GM12878 (cell line): ENCODE results near the gene BRD3. TPM values are rescaled to one million over a fixed set of nuclear protein-coding genes. Genes with fewer than 3 reads are reported as not detected.

Experiments used
- ATAC-seq: fragments of 200-7000 bp; cut with Tn5 transposase; 3 replicates; pipeline ENCODE4 v1.9.1; 2020; ENCODE audit warnings: mild to moderate bottlenecking, moderate library complexity
- BruUV-seq: library from RNA; stranded (reverse); fragments of 400-500 nt; replicated peaks from 2 replicates; lab custom pipeline; 2021; lab: Mats Ljungman, UMichigan
- CTCF ChIA-PET: fragments of 300-600 bp; sonication (Branson Sonifier 250); formaldehyde crosslinking; extraction: SDS; loops from one replicate; lab custom pipeline; 2021; ENCODE audit warnings: inconsistent platforms; lab: Yijun Ruan, JAX
- POLR2A ChIA-PET: fragments of 350-600 bp; formaldehyde crosslinking; extraction: SDS; loops from one replicate; lab custom pipeline; 2021; ENCODE audit warnings: inconsistent platforms; lab: Charles Lee
- RAD21 ChIA-PET: fragments of 300-600 bp; sonication (Branson Sonifier 250); formaldehyde crosslinking; loops from one replicate; lab custom pipeline; 2023; ENCODE audit warnings: antibody characterized with exemption; ENCODE audit not compliant: unreplicated experiment; lab: Charles Lee
- SMC1A ChIA-PET: fragments of 300-600 bp; sonication (Branson Sonifier 250); formaldehyde crosslinking; loops from one replicate; lab custom pipeline; 2023; ENCODE audit not compliant: unreplicated experiment, uncharacterized antibody; lab: Charles Lee
- DNase-seq: peaks from one replicate; pipeline ENCODE4 v3.0.0-alpha.2; 2011; ENCODE audit warnings: low read depth, low spot score
- FAIRE-seq: peaks from 3 replicates; lab custom pipeline; 2011; peaks lifted over from hg19 to GRCh38; lab: Jason Lieb, UNC
- H2AFZ ChIP-seq: 2 replicates; pipeline ENCODE4 v1.6.0; 2011; ENCODE audit warnings: low read depth, low read length, control low read depth; ENCODE audit not compliant: control insufficient read depth
- H3K27ac ChIP-seq: 2 replicates; pipeline ENCODE4 v1.5.1; 2011; ENCODE audit warnings: control low read depth; ENCODE audit not compliant: control insufficient read depth, insufficient read depth
- H3K27me3 ChIP-seq, 2 experiments: replicated peaks in 1 of 2; 2 replicates each; pipeline versions ENCODE4 v1.6.0 to v1.6.1; 2011; ENCODE audit warnings: low read length in 1 of 2; ENCODE audit not compliant: control insufficient read depth in 2 of 2, insufficient read depth in 2 of 2
- H3K36me3 ChIP-seq, 2 experiments: 2 replicates each; pipeline ENCODE4 v1.5.1; 2011; ENCODE audit warnings: low read length in 1 of 2; ENCODE audit not compliant: control insufficient read depth in 2 of 2, insufficient read depth in 2 of 2
- H3K4me1 ChIP-seq: 2 replicates; pipeline ENCODE4 v1.6.1; 2011; ENCODE audit warnings: mild to moderate bottlenecking, low read length, moderate library complexity, mixed read lengths; ENCODE audit not compliant: control insufficient read depth, insufficient read depth
- H3K4me2 ChIP-seq: 2 replicates; pipeline ENCODE4 v1.6.0; 2011; ENCODE audit warnings: control low read depth; ENCODE audit not compliant: control insufficient read depth, insufficient read depth
- H3K4me3 ChIP-seq: fragments of 200-600 bp; sonication (generic); 2 replicates; pipeline ENCODE4 v1.5.1; 2016
- H3K79me2 ChIP-seq: 2 replicates; pipeline ENCODE4 v1.6.0; 2011; ENCODE audit warnings: low read length; ENCODE audit not compliant: control insufficient read depth, insufficient read depth
- H3K9ac ChIP-seq: 2 replicates; pipeline ENCODE4 v1.8.0; 2011; ENCODE audit warnings: low read length, control low read depth, mixed read lengths; ENCODE audit not compliant: control insufficient read depth, insufficient read depth
- H3K9me3 ChIP-seq: replicated peaks from 3 replicates; pipeline ENCODE4 v1.5.1; 2011; ENCODE audit warnings: mild to moderate bottlenecking, low read length; ENCODE audit not compliant: control insufficient read depth, insufficient read depth
- H4K20me1 ChIP-seq: 2 replicates; pipeline ENCODE4 v1.6.0; 2011; ENCODE audit not compliant: control insufficient read depth, insufficient read depth
- BHLHE40 ChIP-seq, 2 experiments: fragments of 450-650 bp in 1 of 2; IDR thresholded peaks; 2 replicates each; pipeline ENCODE4 v1.6.1; 2011 to 2017; ENCODE audit warnings: low read depth in 2 of 2, borderline replicate concordance in 1 of 2, improper control_type of control experiment in 1 of 2, low read length in 1 of 2, mild to moderate bottlenecking in 1 of 2
- CBX3 ChIP-seq: fragments of 200-600 bp; sonication (generic); IDR thresholded peaks from 2 replicates; pipeline ENCODE4 v1.6.1; 2016; ENCODE audit warnings: low read depth, borderline replicate concordance
- CEBPB ChIP-seq, 2 experiments: fragments of 150-350 bp in 1 of 2; IDR thresholded peaks; 2 replicates each; pipeline ENCODE4 v1.6.1; 2012 to 2014; ENCODE audit warnings: low read depth in 2 of 2, low read length in 2 of 2, borderline replicate concordance in 1 of 2, inconsistent platforms in 1 of 2
- NBN ChIP-seq: fragments of 450-650 bp; IDR thresholded peaks from 2 replicates; pipeline ENCODE4 v1.6.1; 2016
- NFXL1 ChIP-seq: fragments of 450-650 bp; IDR thresholded peaks from 2 replicates; pipeline ENCODE4 v1.6.1; 2017; ENCODE audit warnings: antibody characterized with exemption, mild to moderate bottlenecking, borderline replicate concordance
- PAX5 ChIP-seq: IDR thresholded peaks from 2 replicates; pipeline ENCODE4 v1.6.1; 2011; ENCODE audit warnings: low read depth, low read length, borderline replicate concordance
- SMARCA5 ChIP-seq: fragments of 450-650 bp; IDR thresholded peaks from 2 replicates; pipeline ENCODE4 v1.6.1; 2017; ENCODE audit warnings: mild to moderate bottlenecking
- SREBF1 ChIP-seq: IDR thresholded peaks from 2 replicates; pipeline ENCODE4 v1.6.1; 2012; ENCODE audit warnings: mild to moderate bottlenecking, low read length
- STAT3 ChIP-seq: IDR thresholded peaks from 2 replicates; pipeline ENCODE4 v1.6.1; 2011; ENCODE audit warnings: low read depth, low read length, improper control_type of control experiment
- TARDBP ChIP-seq: IDR thresholded peaks from 2 replicates; pipeline ENCODE4 v1.6.1; 2016; ENCODE audit warnings: borderline replicate concordance
- TBL1XR1 ChIP-seq: IDR thresholded peaks from 2 replicates; pipeline ENCODE4 v1.6.1; 2012; ENCODE audit warnings: low read depth, low read length, improper control_type of control experiment
- ZBED1 ChIP-seq: IDR thresholded peaks from 2 replicates; pipeline ENCODE4 v1.6.1; 2016; ENCODE audit warnings: borderline replicate concordance
- ZNF217 ChIP-seq: fragments of 450-650 bp; IDR thresholded peaks from 2 replicates; pipeline ENCODE4 v1.6.1; 2017; ENCODE audit warnings: antibody characterized with exemption, mild to moderate bottlenecking
- WGBS: methylation state at CpG from one replicate; pipeline ENCODE4 v1.1.6; 2016; ENCODE audit warnings: low lambda C conversion rate; ENCODE audit not compliant: insufficient replicate concordance, insufficient coverage; ENCODE audit errors: missing lambda C conversion rate; 5-methylcytosine and 5-hydroxymethylcytosine counted together
- in situ Hi-C: fragments of 300-500 bp; cut with MboI; formaldehyde crosslinking; loops from 9 replicates; pipeline ENCODE4 v1.14.3; 2018; ENCODE audit warnings: mixed read lengths
- intact Hi-C: fragments of 100-400 bp; cut with micrococcal nuclease; formaldehyde crosslinking; loops from one replicate; pipeline ENCODE4 v1.14.2; 2022; ENCODE audit not compliant: unreplicated experiment
- polyA plus RNA-seq, 11 experiments: library from polyadenylated mRNA; depleted of rRNA in 4 of 11; unstranded in 6 of 11; stranded (reverse) in 5 of 11; fragments of >200 nt; fragmentation: Nextera tagmentation in 4 of 11; fragmentation: Illumina TruSeq in 1 of 11; extraction: Ambion mirVana in 4 of 11; extraction: Trizol in 1 of 11; gene quantifications; 1 replicate in 1 of 11; 2 replicates in 10 of 11; pipeline versions ENCODE4 v1.2.1 to v1.2.3, GENCODE V29; 2011 to 2016; ENCODE audit warnings: inconsistent platforms in 2 of 11, missing spikeins in 2 of 11, low read depth in 1 of 11
- total RNA-seq, 4 experiments: library from RNA; depleted of rRNA in 3 of 4; stranded (reverse); fragments of >200 nt in 3 of 4; fragmentation: Illumina TruSeq in 1 of 4; extraction: Trizol in 1 of 4; gene quantifications; 2 replicates each; pipeline versions ENCODE4 v1.2.1 to v1.2.3, GENCODE V29; 2013 to 2021
- TF ChIP-seq, protein P1 (sequence below): fragments of 450-650 bp; IDR thresholded peaks from 2 replicates; pipeline ENCODE4 v1.6.1; 2017; ENCODE audit warnings: mild to moderate bottlenecking, moderate library complexity
- TF ChIP-seq, protein P2 (sequence below): fragments of 150-350 bp; IDR thresholded peaks from 2 replicates; pipeline ENCODE4 v1.6.1; 2016; ENCODE audit warnings: low read depth, low read length
- TF ChIP-seq, protein P3 (sequence below): fragments of 450-650 bp; IDR thresholded peaks from 2 replicates; pipeline ENCODE4 v1.6.1; 2017; ENCODE audit warnings: low read depth, mild to moderate bottlenecking, moderate library complexity

BRD3 gene
- total and polyA plus RNA-seq, 10 of the 15 experiments (the other 5 are each of a cell fraction or from before 2014, with no cell fraction given): 0.53 to 20.8 (median 4.8) TPM

DNA sequence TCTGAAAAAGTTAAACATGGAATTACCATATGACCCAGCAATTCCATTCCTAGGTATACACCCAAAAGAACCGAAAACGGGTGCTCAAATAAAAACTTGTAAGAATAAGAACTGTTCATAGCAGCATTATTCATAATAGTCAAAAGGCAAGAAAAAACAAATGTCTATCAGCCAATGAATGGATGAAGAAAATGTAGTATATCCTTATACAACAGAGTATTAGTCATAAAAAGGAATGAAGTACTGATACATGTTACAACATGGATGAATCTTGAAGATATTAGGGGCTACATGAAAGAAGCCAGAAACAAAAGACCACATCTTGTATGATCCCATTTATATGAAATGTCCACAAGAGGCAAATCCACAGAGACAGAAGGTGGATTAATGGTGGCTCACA, 15.6 kb upstream of the BRD3 start:
- Histone ChIP-seq H3K9ac (no peak overlapping the region), H3K4me2 (no peak overlapping the region), H4K20me1 (no peaks in the 10 kb centered on the region), H3K4me1 (no peaks in the 10 kb centered on the region), H3K27me3 (no peaks in the 10 kb centered on the region; a peak in 2 of 4 replicates), H3K9me3 (no peaks in the 10 kb centered on the region; the same call in 2 of the 3 replicates), H3K79me2 (no peaks in the 10 kb centered on the region), H3K27ac (no peak overlapping the region), H3K36me3 (no peaks in the 10 kb centered on the region), H3K4me3 (no peak overlapping the region), H2AFZ (no peak overlapping the region)
- ChIA-PET RAD21 (no interaction called here), SMC1A (no interaction called here), CTCF (no interaction called here), POLR2A (no interaction called here)
- ATAC-seq: no peak
- no TSS peak for BruUV-seq
- intact Hi-C loops: no loop called here
- in situ Hi-C loops: no loop called here
- no peak for FAIRE-seq
- DNase-seq: no peak
- WGBS: 0% methylated on average over 2 of the region's 2 CpGs
- TF ChIP-seq CEBPB (IDR thresholded peaks at IDR 0.05; ENCODE audit: borderline replicate concordance in 1 of 2, low read depth in 2 of 2, low read length in 2 of 2): no peak
- no peak for TF ChIP-seq SREBF1
- TF ChIP-seq NFXL1: no peak
- no peak for TF ChIP-seq TBL1XR1
- no peak for TF ChIP-seq NBN
- TF ChIP-seq PAX5: no peak
- no peak for TF ChIP-seq TARDBP
- no peak for TF ChIP-seq BHLHE40 (IDR thresholded peaks at IDR 0.05; ENCODE audit: borderline replicate concordance in 1 of 2, low read depth in 2 of 2, low read length in 1 of 2)
- TF ChIP-seq, protein P1, sequence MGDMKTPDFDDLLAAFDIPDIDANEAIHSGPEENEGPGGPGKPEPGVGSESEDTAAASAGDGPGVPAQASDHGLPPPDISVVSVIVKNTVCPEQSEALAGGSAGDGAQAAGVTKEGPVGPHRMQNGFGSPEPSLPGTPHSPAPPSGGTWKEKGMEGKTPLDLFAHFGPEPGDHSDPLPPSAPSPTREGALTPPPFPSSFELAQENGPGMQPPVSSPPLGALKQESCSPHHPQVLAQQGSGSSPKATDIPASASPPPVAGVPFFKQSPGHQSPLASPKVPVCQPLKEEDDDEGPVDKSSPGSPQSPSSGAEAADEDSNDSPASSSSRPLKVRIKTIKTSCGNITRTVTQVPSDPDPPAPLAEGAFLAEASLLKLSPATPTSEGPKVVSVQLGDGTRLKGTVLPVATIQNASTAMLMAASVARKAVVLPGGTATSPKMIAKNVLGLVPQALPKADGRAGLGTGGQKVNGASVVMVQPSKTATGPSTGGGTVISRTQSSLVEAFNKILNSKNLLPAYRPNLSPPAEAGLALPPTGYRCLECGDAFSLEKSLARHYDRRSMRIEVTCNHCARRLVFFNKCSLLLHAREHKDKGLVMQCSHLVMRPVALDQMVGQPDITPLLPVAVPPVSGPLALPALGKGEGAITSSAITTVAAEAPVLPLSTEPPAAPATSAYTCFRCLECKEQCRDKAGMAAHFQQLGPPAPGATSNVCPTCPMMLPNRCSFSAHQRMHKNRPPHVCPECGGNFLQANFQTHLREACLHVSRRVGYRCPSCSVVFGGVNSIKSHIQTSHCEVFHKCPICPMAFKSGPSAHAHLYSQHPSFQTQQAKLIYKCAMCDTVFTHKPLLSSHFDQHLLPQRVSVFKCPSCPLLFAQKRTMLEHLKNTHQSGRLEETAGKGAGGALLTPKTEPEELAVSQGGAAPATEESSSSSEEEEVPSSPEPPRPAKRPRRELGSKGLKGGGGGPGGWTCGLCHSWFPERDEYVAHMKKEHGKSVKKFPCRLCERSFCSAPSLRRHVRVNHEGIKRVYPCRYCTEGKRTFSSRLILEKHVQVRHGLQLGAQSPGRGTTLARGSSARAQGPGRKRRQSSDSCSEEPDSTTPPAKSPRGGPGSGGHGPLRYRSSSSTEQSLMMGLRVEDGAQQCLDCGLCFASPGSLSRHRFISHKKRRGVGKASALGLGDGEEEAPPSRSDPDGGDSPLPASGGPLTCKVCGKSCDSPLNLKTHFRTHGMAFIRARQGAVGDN: no peak
- no peak for TF ChIP-seq CBX3
- TF ChIP-seq, protein P2, sequence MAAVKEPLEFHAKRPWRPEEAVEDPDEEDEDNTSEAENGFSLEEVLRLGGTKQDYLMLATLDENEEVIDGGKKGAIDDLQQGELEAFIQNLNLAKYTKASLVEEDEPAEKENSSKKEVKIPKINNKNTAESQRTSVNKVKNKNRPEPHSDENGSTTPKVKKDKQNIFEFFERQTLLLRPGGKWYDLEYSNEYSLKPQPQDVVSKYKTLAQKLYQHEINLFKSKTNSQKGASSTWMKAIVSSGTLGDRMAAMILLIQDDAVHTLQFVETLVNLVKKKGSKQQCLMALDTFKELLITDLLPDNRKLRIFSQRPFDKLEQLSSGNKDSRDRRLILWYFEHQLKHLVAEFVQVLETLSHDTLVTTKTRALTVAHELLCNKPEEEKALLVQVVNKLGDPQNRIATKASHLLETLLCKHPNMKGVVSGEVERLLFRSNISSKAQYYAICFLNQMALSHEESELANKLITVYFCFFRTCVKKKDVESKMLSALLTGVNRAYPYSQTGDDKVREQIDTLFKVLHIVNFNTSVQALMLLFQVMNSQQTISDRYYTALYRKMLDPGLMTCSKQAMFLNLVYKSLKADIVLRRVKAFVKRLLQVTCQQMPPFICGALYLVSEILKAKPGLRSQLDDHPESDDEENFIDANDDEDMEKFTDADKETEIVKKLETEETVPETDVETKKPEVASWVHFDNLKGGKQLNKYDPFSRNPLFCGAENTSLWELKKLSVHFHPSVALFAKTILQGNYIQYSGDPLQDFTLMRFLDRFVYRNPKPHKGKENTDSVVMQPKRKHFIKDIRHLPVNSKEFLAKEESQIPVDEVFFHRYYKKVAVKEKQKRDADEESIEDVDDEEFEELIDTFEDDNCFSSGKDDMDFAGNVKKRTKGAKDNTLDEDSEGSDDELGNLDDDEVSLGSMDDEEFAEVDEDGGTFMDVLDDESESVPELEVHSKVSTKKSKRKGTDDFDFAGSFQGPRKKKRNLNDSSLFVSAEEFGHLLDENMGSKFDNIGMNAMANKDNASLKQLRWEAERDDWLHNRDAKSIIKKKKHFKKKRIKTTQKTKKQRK: no peak
- no peak for TF ChIP-seq ZNF217
- no peak for TF ChIP-seq STAT3
- TF ChIP-seq, protein P3, sequence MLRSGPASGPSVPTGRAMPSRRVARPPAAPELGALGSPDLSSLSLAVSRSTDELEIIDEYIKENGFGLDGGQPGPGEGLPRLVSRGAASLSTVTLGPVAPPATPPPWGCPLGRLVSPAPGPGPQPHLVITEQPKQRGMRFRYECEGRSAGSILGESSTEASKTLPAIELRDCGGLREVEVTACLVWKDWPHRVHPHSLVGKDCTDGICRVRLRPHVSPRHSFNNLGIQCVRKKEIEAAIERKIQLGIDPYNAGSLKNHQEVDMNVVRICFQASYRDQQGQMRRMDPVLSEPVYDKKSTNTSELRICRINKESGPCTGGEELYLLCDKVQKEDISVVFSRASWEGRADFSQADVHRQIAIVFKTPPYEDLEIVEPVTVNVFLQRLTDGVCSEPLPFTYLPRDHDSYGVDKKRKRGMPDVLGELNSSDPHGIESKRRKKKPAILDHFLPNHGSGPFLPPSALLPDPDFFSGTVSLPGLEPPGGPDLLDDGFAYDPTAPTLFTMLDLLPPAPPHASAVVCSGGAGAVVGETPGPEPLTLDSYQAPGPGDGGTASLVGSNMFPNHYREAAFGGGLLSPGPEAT: no peak
- TF ChIP-seq SMARCA5: no peak
- no peak for TF ChIP-seq ZBED1
